Fibroblast of skin of left biceps (primary cell): ENCODE data around the gene SLC9A9.

Experiments
- DNase-seq, 2 experiments: peaks; one replicate each; pipeline ENCODE4 v3.0.0-alpha.2; 2013; ENCODE audit warnings: low read depth in 2 of 2

SLC9A9 gene

GRCh38 chr3:143326983-143327778 lies 521.1 kb downstream of the SLC9A9 start:
- DNase-seq = no peak

GRCh38 chr3:143321058-143321769 lies 527.1 kb downstream of the SLC9A9 start:
- DNase-seq = no peak

- no peak for DNase-seq
Observed at GRCh38 chr3:143315766-143316165, 532.5 kb downstream of the SLC9A9 start.

- DNase-seq = no peak
Observed at GRCh38 chr3:143314251-143315093, 533.8 kb downstream of the SLC9A9 start.

- no peak for DNase-seq
Observed at GRCh38 chr3:143313893-143314188, 534.4 kb downstream of the SLC9A9 start.

GRCh38 chr3:143313025-143313892 lies 535.0 kb downstream of the SLC9A9 start:
- no peak for DNase-seq

- no peak for DNase-seq
Observed at GRCh38 chr3:143311096-143311495, 537.2 kb downstream of the SLC9A9 start.

GRCh38 chr3:143309705-143310104 lies 538.6 kb downstream of the SLC9A9 start:
- DNase-seq = no peak

GRCh38 chr3:143307613-143308183 lies 540.6 kb downstream of the SLC9A9 start:
- no peak for DNase-seq

- DNase-seq = no peak
Observed at GRCh38 chr3:143306407-143306806, 541.9 kb downstream of the SLC9A9 start.

- DNase-seq = peak in 1 of 2 experiments; percentile 3
Observed at GRCh38 chr3:143302638-143303171, 545.6 kb downstream of the SLC9A9 start.

- no peak for DNase-seq
Observed at GRCh38 chr3:143301031-143301901, 547.0 kb downstream of the SLC9A9 start.

GRCh38 chr3:143298886-143299535 lies 549.3 kb downstream of the SLC9A9 start:
- DNase-seq = no peak

- DNase-seq = no peak
Observed at GRCh38 chr3:143298380-143298779, 549.9 kb downstream of the SLC9A9 start.

- no peak for DNase-seq
Observed at GRCh38 chr3:143295201-143296080, 552.8 kb downstream of the SLC9A9 start.

- DNase-seq = no peak
Observed at GRCh38 chr3:143294188-143294587, 554.1 kb downstream of the SLC9A9 start.

- DNase-seq = no peak
Observed at GRCh38 chr3:143291836-143292447, 556.3 kb downstream of the SLC9A9 start.

- DNase-seq = no peak
Observed at GRCh38 chr3:143288944-143289343, 559.3 kb downstream of the SLC9A9 start.
